Measurements from ENCODE around the gene MAML3.

Gene MAML3

DNA sequence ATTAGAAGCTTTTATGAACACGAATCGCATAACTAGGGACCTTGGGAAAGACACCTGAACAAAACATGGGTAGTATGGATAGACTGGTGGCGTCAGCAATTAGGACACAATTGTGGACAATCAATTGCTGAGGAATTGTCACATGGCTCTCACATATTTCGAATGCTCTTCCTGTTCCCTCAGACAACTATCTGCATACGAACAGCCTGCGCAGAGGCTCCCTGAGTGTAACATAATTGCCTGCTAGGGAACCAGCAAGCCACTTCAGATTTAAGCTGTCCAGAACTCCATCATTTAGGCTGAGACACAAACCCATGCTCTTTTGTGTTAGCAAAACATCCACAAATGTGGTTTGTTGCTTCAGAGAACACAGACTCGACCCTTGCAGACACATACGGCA, 327.6 kb downstream of the MAML3 start:
- DNase-seq: no peak

DNA sequence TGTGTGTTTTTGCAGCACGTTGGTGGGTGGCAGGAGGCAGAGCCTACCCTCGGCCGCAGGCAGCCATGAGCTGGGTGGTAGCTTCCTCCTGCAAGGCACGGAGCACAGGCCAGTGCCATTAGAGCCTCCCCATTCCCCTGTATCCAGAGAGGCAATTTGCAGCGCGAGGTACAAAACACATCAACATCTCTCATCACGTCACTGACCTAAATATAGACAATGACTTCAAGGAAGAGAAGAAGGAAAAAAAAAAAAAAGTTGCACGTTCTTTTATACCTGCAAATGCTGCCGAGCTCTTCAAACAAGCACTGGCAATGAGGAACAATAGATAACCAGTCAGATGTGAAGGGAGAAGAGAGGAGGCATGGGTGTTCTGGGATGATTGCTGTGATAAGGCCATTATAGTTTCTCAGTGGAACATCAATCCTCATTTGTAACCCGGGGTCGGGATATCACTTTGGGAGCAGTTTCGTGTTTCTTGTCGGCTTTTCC, 328.4 kb downstream of the MAML3 start:
- no peak for DNase-seq

DNA sequence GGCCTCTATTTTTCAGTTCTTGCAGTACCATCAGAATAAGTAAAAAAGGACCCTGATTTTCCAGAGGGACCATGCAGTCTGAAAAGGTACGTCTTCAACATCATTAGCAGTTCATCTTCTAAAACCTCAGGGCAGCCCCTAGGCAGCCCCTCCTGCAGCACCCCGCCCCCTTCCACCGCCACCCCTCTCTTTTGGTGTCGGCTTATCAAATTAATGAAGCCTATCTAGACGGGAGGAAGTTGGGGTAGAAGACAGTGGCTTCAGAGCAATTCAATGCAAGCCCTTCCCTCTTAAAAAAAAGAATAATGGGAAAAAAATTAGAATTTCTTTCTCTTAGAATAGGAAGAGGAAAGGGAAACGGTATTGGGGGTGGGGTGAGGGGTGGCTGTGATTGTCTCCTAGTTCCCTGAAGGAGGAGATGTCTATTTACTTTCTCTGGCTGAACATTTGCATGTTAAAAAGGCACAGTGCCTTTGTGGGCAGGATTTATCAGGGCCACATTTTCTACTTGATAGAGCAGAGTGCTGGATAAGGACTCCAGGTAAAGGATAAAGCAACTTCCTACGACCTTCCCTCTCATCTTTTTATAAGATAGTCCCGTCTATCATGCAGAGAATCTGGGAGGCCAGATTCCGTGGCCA, 329.0 kb downstream of the MAML3 start:
- DNase-seq: no peak

DNA sequence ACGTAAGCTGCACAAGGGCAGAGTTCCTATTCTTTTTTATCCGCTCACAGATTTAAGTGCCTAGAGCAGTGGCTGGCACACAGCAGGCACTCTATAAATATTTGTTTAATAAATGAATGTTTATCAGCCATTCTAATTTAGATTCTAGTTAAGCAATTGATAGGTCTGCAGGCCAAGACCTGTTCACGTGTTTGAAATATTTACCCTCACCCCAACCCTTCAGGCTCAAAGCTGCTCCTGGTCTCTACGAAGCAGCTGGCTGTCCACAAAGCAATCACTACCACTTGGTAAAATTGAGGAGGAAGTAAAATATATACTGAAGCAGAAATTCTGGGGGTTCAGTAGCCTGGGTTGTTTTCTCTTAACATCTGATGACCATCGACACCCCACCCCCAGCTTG, 330.2 kb downstream of the MAML3 start:
- DNase-seq: no peak

DNA sequence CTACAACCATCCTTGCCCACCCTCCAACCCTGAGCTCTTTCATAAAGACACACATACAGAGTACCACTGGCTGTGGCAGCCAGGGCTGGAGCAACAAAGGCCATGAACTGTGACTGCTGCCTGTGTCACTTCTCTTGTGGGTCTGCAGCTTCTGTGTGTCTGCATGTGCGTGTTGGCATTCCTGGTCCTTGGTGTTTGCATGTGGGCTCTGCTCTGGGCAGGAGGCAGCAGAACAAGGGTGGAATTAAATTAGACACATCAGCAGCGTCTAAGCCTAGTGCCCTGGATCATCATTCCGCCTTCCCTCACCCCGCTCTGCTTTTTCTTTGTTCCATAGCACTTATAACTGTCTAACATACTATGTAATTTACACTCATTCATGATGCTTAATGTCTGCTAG, 330.6 kb downstream of the MAML3 start:
- DNase-seq: no peak

DNA sequence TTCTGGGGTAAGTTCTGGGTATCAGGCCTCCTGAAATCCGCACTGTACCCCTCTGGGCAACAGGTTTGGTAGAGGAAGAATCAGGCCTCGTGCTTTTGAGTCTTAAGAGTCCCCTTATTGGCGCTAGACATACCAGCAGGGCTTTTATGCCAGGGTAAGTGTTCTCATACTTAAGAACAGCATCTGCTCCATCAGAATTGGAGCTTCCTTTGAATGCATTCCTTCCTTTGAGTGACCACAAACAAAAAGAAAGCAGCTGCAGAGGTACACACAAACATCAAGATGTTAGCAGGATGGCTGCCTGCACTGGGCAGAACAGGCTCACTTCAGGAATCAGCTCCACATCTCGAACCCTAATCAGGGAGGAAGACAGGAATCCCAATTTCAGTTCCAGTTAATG, 331.6 kb downstream of the MAML3 start:
- no peak for DNase-seq

DNA sequence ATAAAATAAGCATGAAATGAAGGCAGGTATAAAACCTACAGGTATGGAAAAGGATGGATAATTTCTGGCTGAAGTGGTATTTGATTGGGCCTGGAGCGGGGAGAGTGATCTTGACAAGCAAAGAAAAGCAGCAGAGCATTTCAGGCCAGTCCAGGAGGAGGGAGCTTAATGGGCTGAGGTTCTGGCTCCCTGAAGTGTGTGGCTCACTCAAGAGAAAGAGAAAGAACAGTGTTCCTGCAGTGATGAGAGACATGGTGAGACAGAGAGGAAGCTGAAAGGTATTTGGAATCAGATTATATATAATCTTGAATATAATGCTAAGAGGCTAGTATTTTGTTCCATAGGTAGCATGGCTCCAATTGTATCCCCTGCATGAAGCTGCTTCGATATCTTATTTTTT, 334.9 kb downstream of the MAML3 start:
- DNase-seq: no peak

DNA sequence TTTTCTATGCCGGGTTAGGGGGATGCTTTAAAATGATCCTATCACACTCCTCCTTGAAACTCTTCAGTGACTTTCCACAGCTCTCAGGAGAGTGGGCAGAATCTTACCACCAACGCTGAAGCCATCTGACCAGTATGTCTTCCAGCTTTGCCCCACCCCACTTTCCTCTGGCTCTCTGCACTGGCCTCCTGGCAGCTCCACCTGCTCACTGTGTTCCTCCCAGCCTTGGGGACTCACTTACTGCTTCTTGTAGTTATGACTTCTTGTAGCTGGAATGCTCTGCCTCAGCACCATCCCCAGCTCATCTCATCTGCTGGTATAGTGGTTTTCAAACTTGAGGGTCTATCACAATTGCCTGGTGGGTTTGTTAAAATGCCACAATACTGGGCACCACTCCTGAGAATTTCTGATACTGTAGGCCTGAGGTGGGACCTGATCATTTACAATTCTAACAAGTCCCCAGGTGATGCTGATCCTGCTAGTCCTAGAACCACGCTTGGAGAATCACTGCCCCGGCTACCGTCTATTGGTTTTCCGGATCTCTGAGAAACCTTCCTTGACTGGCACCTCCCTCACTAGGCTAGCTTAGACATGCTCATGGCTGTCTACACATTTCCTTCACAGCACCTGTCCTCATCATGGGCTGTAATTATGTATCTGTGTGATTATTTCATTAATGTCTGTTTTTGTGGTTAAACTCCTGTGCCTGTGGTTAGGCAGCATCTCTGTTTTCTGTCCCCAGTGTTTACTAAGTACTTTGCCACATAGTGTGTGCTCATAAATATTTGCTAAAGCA, 336.1 kb downstream of the MAML3 start:
- no peak for DNase-seq

DNA sequence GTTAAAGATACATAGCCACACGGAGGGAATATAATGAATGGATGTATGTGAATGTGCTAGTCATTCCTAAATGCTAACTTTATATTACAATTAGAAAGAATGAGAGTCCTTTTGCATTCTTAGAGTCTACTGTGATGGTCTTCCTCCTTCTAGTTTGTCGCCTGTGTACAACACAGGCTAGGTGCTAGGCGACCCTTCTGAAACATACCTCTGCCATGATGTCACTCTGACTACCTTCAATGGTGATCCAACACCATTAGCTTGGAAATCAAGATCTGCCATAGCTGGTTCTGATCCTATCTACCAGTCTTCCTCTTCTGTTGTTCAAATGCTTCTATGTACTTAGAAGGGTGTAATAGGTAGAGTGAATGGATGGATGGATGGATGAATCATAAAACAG, 337.1 kb downstream of the MAML3 start:
- DNase-seq: no peak

DNA sequence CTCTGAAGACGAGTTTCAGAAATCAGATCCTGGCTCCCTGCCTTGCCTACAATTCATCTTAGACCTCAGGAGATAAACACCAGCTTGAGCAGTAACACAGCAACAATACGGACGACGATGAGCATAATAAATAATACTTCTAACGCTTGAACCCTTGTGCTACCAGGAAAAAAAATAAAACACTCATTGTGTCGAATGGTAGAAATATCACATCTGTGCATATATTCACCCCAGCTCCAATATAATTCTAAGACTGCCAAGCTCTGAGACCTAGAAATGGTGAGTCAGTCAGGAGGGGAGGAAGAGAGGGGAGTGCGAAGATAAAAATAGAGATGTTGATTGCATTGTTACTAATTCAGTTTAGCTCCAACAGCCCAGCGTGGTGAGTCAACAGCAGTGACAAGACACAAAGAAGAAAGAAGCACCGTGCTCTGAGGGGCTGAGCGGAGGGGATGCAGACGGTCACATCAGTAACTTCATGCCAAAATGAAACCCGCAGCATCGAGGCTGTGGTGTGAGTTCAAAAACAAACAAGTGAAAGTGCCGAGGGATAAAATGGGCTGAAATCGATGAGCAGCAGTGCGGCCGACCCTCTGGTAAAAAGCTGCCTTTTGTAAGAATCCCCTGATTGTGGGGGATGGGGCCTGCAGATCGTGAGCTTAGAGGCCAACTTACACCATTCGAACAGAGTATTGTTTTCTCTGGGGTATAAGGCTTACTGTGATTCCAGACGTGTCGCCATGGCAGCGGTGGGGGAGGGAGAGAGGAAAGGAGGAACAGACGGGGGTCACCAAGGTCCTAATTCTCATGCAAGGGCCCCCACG, 338.0 kb downstream of the MAML3 start:
- DNase-seq: no peak

DNA sequence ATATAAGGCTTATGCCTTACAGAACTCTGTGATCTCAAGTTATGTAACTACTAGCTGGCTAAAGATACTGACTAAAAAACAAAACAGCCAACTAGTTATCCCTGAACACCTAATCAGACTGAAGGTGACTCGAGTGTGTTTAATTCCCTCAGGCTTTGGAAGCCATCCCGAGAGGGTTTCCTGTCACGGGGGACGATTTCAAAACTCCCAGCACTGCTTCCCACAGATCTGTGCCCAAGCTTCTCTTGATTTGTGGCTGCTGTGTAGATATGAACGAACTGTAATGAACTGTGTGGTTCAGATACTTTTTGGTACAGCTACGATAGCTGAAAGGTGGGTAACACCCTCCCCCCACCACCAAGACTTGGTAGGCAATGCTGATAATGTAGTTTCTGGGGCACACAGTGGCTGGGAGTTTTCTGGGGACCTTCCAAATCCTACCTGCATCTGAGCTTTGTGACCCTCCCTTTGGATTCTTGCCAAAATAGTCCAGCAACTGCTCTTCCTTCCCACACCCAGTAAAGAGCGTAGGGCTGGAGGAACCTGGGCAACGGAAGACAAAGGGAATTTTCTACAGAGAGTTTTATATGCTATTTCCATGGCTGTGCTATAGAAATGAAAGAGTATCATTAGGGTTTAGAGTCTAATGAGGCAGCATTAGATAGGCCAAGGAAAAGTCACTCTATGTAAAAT, 339.5 kb downstream of the MAML3 start:
- DNase-seq: no peak

DNA sequence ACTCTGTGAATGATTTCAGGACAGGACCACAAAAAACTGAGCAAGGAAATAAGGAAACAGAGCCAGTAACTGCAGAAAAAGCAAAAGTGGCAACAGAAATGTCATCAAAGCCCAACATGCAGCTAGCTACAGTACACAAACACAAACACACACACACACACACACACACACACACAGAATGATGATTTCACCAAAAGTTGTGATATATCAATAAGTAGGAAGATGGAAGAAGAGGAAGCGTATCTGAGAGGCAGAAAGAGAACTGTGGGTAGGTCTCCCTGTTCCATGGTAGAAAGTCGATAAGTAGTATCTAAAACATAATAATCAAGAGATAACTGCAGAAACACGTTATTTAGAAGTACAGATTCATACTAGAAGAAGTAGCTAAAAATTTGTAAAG, 340.1 kb downstream of the MAML3 start:
- DNase-seq: no peak

DNA sequence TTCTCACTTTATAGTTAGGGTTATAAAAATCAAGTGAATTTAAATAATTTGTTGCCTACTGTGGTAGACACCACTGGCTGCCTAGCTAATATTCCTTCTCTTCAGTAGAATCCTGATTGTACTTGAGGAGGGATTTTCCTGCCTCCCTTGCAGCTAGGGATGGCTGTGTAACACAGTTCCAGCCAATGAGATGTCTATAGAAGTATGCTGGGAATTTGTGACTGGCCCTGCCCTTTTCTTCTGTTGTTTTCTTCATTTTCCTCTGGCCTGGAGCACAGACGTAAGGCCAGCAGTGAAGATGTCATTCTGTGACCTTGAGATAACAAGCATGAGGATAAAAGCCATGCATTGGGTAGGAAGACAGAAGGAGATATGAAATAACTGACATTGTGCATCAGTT, 343.3 kb downstream of the MAML3 start:
- no peak for DNase-seq

DNA sequence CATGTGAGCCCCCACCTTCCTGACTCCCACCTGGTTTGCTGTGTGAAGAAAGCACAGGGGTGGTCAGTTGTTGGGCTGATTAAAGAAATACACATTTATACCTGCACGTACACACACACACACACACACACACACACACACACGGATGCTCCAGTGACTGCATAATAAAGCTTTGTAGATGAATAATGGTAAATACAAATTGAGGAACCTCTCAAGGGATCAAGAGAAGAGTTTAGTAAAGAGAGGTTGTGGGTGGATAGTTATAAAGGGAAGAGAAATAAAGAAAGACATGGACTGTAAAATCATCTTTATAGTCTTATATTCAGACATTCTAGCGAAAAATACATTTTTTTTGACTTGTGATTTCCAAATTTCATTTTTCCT, 344.2 kb downstream of the MAML3 start:
- no peak for DNase-seq

DNA sequence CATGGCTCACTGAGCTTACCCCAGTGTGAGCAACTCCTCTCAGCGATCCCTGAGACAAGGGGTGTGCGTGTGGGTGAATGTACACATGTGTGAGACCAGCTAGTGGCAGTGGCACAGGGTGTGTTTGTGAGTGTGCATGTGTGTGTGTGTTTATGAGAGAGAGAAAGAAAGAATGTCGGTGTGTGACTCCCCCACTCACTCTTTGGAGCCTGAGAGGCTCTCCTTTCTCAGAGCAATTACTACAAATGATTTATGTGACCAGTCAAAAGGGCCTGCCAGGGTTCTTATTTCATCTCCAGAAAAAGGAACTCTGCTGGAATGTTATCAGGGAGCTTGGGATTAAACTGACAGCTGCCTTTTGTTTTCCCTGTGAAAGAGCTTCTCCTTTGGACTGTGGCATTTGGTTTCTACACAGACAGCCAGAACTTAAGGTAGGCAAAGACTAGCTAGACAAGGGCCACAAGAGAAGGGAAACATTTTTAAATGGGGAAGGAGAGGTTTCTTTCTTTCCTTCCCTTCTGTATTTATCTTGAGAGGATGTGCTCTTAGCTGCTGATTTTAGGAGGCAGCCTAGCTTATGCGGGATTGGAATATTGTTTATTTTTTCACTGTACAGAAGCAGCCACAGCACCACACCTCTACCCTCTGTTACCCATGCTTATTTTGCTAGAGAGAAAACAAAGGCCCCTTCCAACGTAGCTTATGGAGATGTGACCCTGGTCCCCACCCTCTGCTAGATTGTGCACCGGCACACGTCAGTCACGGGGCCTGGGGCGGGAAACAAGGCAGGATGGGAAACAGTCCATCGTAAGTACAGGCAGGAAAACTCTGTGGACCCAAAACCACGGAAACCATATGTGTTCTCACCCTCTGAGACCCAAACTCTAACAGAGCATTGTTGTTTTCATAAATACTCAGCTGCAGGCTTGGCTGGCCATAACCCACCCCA, 344.9 kb downstream of the MAML3 start:
- no peak for DNase-seq

DNA sequence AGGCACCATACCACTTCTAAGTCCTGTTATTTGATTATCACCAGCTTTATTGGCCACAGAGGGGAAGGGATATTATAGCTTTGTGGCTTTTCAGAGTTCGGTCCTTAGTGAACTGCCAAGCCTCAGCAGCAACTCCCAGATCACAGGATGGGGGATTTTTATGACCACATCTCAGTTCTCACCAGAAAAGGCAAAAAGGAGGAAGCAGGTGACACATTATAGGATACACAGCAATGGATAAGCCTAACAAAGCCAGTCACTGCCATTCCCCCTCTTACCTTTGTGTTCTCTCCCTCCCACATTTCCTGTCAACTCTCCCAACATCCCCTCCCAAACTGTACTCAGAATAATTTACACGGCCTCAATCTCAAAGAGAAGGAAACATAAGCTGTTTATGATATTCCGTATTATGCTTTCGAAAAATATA, 345.6 kb downstream of the MAML3 start:
- no peak for DNase-seq

DNA sequence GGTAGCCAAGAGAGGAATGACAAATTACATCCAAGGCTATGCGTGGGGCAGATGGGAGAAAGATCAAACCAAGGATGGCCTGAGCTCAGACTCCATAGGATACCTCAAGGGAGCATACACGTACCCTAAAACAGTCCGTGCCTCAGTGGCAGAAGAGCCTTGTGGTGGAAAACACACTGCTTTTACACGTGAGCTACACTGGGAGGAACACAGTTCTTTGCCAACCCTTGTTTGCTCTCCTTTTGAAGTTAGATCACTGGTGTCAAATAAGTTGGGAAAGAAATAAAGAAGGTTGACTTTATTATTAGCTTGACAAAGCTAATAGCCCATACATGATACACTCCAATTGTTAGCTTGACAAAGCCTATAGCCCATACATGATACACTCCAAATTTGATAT, 346.5 kb downstream of the MAML3 start:
- DNase-seq: no peak

DNA sequence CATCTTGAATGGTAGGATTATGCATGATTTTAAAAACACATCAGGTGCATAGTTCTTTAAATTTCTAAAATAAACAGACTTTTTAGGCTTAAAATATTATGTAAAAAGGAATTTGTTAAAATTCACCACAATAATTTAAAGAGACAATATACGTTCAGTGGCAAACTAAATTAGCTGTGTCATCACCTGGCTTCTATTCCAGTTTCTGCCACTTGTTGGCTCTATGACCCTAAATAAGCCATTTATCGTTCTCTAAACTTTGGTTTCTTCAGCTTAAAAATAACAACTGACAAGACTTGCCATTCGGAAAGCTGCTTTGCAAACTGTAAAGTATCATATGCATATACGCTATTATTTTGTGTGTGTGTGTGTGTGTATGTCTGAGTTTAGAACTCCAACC, 347.1 kb downstream of the MAML3 start:
- no peak for DNase-seq

DNA sequence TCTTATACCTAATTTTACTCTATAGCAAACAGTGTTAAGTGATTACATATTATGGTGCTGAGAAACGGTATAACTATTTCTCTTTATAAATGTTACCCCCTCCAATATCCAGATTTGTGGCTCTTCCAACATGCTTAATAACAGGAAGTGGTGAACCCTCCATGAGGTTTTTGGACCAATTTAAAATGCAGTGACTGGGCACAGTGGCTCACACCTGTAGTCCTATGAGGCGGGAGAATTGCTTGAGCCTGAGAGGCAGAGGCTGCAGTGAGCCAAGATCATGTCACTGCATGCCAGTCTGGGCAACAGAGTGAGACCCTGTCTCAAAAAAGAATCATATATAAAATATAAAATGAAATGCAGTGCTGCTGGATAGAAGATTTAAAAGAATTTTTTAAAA, 351.1 kb downstream of the MAML3 start:
- no peak for DNase-seq

DNA sequence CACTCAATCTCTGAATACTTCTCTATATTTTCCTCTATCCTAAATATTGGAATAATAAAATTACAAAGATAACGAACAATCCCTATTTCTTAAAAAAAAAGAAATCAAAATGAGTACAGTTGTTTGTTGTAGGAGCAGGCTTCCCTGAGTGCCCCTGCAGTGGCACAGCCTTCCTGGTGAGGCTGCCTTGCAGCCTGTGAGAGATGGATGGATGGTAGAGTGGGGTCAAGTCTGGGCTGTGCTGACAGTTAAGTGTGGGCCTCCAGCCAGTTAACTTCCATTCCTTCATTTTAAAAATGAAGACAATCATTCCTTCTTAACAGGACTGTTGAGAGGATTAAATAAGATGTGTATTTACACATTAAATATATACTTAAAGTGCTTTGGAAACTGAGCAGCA, 351.5 kb downstream of the MAML3 start:
- no peak for DNase-seq

DNA sequence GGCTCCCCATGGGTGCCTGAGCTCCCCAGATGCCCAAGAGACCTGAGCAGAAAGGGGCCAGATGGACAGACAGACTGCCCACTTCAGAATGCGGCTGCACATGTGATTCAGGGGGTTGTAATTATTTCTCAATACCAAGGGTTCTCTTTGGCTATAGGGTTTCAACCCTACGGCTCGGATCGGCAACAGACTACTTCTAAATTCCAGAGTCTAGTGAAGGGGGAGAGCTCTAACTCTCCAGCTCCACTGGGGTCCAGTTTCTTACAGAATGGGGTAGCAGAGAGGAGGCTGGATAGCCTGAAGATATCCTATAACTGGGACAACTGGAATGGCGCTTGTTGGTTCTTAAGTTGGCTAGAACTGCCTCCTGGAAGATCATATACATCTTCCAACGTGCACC, 352.1 kb downstream of the MAML3 start:
- DNase-seq: no peak

DNA sequence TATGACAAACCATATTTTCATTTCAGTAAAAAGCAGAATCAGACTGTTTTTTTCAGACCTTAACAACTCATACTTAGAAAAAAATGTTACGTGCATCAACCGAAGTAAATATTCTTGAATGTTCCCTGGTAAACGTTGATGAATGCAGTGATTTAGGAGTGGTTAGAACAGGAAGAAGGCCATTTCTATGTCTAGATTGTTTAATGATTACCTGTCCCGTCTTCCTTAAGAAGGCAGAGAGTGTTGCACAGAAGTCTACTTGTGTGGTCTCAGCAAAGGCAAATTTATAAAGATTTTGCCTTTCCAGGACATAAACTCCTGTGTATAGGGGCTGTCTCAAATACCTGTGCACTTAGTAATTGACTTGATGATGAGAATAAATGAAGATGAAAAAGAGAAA, 353.9 kb downstream of the MAML3 start:
- DNase-seq: no peak

Measured in CD4-positive, alpha-beta T cell treated with Interleukin-10 for 1 hour (primary cell).